HG02642 (cell line): ENCODE results near the gene PPP2R5C.

Experiments
- ATAC-seq: cut with Tn5 transposase; IDR thresholded peaks from one replicate; pipeline ENCODE4 v1.9.1; 2021; ENCODE audit warnings: mild to moderate bottlenecking; ENCODE audit not compliant: unreplicated experiment, poor library complexity

PPP2R5C gene

DNA sequence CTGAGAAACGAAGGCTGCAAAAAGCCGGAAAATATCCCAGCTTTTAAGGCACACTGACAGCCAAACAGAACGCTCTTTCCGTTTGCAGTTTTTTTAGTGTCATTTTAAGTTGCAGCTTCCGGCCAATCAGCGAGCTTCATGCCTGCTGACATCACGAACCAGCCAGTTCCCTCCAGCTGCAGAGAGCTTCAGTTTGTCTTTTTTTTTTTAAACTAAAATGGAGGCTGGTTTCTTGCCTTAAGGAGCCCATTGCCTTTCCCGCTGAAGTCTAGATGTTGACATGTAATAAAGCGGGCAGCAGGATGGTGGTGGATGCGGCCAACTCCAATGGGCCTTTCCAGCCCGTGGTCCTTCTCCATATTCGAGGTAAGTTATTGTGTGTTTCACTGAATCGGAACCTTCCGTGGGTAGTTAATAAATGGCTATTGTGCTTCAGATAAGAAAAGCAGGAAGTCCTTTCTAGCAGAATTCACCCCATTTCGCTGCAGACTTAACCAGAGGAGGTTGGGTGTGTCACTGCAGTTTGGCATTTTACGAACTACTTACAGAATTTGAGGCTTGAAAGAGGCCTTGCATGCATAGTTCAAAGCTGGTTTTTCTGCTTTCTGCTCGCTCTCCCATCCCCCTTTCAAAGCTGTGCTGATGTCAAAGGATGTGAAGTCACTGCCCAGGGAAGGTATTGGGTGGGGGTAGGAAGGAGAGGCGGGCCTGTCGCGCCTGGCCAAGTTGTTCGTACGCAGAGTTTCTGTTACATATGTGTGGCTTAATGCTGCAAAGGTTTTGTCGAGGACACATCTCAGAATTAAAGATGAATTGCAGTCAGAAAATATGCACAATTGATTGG lies 48.4 kb downstream of the PPP2R5C start:
- peak; percentile 90 for ATAC-seq

DNA sequence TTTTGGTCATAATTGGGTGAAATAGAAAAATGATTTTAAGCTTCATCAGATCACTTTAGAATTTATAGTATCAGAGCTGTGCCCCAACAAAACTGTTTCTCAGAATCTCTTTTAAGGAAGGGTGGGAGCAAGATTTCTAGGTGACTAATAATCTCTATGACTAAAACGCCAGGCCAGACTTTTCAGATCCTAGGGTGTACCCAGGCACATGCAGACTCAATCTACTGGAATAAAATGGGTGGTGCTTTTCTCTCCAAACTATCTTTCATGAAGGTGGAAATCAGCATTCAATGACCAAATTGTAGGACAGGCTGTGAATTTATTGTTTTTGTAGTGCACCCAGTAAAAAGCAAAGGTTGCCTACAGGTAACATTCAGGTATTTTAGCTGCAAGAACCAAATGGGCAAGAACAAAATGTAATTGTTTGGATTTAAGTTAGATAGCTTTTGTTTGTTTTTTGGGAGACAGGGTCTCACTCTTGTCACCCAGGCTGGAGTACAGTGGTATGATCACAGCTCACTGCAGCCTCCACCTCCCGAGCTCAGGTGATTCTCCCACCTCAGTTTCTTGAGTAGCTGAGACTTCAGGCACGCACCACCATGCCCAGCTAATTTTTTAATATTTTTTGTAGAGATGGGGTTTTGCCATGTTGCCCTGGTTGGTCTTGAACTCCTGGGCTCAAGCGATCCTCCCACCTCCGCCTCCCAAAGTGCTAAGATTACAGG lies 49.5 kb downstream of the PPP2R5C start:
- ATAC-seq = no peak

DNA sequence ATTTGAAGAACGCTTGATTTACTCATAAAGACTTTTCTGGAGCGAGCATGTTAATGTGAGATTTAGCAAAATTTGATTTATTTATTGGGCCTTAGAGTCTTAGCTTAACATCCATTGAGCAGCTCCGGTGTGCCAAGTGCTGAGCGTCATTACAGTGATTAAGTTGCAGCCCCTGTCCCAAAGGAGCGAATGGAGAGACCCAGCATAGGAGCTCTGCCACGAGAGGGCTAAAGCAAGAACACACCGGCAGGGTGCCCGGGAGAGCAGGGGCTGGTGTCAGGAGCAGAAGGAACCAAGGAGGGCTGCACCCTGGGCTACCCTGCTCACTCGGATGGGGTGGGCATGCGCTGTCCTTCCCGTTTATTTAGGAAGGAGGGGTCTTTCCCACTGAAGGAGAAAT lies 50.6 kb downstream of the PPP2R5C start:
- ATAC-seq = no peak

DNA sequence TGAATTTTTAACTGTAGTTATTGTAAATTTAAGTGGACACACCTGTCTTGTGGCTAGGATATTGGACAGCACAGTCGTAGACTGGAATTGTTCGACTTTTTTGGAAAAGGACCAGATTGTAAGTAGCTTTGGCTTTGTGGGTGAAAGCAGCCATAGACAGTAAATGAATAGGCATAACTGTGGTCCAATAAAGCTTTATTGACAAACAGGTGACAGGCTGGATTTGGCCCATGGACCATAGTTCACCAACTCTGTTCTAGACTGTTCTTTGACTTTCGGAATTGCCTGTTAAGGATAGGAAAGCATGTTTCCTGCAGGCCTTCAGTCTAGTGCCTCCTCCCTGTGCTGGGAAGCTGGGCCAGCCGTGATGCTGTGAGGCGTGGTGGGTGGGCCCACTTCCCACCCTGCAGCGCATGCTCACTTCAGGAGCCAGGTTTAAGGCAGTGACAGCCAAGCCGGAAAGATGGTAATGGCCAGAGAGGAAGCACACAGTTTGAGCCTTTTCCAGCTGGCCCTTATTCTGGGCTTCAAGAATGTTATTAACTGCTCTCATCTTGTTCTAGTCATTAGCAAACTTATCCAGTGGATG lies 51.8 kb downstream of the PPP2R5C start:
- ATAC-seq = no peak

DNA sequence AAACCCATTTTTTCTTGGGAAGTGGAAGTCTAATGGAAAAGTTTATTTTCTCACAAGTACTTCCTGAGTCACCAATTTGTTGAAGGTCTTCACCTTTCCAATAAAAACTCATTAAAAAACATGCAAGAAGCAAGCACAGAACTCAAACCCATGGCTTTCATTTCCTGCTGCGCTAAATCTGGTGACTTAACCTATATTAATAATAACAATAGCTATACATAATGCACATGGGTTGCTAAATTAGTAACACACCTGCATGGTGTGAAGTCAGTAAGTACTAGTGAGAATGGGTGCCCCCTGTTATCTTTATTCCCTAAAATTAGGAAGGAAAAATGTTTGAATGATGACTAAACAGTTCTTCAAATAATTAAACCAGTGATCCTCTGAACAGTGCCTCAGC lies 52.3 kb downstream of the PPP2R5C start:
- ATAC-seq = no peak

DNA sequence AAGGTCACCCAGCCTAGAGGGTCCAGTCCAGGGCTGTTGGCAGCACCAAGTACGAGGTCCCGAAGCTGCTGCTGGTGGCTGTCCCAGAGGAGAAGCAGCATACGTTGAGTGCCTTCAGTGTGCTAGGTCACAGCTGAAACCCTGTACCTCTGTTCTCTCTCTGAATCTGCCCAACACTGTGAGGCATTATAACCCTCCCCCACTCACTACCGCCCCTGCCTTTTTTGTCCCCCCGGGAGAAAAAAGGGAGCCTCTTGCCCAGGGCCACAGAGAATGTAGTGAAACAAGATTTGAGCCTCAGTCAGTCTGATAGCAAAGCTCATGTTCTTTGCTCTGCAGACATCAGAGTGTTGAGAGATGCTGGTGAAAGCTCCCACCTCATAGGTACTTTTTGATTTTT lies 53.4 kb downstream of the PPP2R5C start:
- ATAC-seq = no peak

DNA sequence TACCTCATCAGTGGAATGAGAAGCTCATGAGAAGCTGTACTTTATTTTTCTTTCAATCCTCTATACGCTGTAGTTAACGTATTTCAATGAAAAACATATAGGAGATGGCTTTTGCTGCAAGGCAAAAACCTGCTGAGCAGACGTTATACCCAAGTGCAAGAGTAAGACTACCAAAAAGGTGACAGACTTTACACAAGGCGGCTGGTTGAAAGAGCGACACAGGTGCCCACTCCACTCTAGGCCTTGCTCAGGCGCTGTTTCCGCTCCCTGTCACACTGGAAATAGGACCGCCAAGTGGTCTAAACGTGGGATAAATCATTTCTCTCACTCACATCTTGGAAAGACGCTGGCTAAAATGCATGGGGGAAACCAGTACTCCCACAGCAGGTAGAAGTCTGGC lies 54.5 kb downstream of the PPP2R5C start:
- no peak for ATAC-seq

DNA sequence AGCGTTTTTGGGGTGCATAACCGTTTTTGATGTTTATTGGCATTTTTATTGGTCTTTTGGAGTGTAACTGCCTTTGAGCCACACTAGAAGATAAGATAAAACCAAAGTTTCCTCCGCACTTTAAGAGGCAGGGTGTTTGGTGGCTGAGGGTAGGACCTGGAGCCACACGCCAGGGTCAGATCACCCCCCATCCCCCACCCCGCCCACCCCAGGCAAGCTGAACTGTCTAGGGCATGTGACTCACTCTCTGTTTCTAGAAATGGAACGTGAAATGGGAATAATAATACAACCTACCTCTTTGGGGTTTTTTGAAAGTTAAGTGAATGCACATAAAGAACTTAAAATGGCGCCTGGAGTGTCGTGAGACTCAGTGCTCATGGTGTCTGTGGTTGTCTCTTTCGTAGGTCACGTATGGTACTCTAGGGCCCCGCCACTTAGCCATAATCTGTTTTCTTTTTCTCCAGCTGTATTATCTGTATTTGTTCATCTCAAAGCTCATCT lies 56.0 kb downstream of the PPP2R5C start:
- no peak for ATAC-seq

DNA sequence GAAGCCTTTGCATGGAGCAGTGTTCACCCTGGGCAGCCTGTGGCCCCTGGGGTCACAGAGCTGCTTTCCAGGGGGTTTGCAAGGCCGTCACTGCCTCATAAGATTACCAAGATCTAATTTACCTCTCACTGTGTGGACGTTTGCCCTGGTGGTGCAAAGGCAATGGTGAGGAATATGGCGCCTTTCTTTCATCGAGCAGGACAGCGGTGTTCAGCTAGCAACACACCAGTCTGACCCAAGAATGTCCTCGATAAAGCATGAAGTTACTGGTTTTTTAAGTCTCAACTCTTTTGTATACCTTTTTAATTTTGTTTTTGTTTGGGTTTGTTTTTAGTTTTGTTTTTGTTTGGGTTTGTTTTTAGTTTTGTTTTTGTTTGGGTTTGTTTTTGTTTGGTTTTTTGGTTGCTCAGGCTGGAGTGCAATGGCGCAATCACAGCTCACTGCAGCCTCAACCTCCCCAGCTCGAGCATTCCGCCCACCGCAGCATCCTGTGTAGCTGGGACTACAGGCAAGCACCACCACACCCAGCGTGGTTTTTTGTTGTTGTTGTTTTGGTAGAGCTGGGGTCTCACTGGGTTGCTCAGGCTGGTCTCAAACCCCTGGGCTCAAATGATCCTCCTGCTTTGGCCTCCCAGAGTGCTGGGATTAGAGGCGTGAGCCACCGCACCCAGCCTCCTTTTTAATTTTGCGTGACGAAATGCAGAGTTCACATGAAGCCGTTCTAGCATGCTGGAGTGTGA lies 57.9 kb downstream of the PPP2R5C start:
- ATAC-seq = no peak

DNA sequence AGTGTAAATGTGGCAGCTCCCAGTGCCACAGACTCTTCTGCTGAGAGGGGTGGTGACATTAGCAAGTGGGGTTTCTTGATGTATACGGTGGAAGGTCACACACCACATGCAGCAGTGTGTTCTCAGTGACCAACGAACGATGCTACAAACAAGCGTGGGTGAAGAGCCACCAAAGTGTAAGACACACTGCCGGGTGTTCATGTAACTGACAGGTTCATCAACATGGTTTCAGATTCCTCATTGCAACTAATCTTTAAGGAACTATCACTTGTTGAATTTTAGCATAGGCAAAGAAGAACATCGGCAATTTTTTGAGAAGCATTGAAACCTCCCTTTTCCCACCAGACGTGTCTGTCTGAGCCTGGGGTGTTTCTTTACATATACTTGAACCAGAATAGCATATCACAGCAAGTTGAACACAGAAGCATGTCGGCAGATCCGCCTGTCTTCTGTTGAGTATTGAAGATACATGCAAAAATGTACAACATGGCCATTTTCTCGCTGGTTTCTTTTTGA lies 58.8 kb downstream of the PPP2R5C start:
- ATAC-seq = no peak

DNA sequence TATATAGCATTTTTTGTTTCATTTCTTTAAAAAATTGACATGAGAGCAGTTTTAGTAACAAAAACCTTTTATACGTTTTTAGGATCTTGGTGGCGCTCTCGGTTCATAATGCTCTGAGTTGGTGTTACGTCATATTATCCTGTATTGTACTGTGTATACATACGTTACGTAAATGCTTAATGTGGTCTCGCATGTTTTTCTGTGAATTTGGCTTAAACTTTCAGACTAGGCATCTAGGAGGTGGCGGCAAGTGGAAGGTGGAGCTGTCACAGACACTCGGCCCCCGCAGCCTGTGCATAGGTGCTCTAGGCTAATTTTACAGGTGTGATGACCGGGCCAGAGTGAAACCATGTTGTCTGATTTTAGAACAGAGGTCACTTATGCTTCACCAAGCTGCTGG lies 60.0 kb downstream of the PPP2R5C start:
- ATAC-seq = no peak

DNA sequence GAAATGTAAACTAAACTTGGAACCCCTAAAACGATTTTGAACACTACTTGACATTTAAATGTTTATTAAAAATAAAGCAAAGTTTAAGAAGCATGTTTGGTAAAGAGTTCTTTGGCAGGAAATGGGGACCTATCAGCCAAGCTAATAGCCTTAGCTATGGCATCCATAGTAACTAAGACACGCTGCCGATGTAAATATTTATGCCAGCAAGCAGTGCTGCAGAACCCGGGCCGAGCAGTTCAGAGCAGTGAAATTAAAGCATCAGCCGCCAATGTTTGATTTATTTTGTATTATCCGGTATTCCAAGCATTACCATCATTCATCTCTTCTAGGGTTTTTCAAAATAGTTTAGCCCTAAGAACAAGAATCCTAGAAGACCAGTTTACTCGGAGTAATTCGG lies 61.6 kb downstream of the PPP2R5C start:
- ATAC-seq = no peak

DNA sequence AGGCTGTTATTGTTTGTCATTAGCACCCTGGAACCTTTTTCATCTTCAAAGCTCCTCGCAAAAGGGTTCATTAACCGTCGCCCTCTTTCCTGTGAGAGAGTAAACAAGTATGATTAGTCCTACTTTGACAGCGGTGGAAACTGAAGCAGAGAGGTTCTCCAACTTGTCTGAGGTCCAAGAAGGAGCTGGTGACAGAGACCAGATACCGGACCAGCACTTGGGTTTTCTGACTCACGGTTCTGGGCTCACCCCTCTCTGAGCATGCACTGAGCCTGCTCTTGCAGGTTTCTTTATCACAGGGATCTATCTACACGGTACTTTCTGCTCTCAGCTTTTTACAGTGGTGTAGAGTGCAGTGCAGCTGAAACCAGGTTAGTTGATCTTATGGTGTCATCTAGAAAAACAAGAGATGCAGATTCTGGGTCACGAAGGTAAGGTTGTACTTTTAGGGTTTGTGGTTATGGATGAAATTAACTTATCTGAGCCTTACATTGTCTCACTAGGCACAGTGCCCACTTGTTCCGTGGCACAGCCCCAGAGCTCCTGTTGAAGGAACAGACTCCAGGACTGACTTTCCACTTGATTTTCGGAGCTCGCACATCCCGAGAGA lies 62.1 kb downstream of the PPP2R5C start:
- peak; percentile 51 for ATAC-seq

DNA sequence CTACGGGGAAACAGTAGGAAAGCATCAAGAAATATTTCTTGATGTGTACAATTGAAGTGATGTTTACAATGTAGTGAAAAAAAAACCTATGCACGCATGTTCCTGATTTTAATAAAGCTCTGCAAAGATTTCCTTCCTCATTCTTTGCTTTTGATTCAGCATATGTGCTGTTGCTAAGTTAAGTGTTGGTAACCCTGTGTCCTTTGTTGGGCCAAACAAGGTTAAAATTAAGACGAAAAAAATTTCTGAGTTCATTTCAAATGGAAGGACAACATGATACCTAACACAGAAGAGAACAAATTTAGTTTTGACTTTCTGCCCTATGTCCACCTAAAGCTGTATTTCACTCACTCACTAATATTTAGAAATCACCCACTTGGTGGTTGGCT lies 62.8 kb downstream of the PPP2R5C start:
- ATAC-seq = no peak

DNA sequence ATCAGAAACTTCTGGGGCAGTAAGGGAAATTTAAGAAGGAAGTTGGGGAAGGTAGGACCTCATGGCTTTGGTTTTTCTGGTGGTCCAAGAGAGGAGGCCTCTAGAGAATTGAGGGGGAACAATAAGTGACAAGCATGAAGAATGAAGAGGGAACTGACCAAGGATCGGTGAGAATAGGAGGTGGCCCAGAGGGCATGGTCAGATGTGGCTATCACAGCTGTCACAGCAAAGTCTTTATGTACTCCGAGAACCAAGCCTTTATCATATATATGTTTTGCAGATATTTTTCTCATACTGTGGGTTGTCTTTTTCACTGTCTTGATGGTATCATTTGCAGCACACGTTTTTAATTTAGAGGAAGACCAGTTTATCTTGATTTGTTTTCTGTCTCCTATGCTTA lies 64.3 kb downstream of the PPP2R5C start:
- ATAC-seq = no peak

DNA sequence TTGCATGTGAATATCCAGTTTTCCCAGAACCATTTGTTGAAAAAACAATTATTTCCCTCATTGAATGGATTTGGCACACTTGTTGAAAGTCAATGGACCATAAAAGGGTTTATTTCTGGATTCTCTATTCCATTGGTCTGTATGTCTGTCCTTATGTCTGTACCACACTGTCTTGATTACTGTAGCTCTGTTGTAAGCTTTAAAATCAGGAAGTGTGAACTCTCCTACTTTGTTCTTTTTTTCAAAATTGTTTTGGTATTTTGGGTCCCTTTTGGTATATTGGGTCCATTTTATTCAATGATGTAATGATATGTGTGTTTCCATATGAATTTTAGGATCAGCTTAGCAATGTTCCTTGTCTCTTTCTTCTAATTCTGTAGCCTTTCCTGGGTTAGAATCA lies 64.8 kb downstream of the PPP2R5C start:
- ATAC-seq = no peak

DNA sequence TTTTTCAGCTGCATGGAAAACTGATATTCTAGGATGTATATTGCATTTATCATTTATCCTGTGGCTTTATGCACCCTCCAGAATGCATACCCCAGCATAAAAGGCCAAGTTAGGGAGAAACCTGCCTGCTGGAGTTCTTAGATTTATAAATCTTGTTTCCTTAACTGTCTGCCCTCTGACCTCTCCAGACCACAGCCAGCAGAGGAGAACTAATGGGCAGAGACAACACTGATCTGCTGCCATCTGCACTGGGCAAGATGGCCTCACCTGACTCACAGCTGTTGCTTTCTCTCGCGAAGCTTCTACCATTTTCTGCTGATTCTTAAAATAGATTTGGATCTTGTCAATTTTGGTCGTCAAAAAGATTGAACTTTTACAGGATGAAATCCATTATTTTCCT lies 65.8 kb downstream of the PPP2R5C start:
- no peak for ATAC-seq

DNA sequence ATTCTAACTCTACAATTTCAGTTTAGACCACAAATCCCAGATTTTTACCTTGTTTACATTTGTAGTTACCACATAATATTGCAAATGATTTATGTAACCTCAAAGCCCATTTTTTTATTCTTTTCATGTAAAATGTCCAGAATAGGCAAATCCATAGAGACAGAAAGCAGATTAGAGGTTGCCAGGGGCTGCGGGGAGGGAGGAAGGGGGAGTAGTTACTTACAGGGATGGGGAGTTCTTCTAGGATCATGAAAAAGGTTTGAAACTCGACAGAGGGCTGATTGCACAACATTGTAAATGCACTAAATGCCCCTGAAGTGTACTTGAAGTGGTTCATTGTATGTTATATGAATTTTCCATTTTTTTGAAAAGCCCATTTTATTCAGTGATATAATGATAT lies 66.5 kb downstream of the PPP2R5C start:
- no peak for ATAC-seq

DNA sequence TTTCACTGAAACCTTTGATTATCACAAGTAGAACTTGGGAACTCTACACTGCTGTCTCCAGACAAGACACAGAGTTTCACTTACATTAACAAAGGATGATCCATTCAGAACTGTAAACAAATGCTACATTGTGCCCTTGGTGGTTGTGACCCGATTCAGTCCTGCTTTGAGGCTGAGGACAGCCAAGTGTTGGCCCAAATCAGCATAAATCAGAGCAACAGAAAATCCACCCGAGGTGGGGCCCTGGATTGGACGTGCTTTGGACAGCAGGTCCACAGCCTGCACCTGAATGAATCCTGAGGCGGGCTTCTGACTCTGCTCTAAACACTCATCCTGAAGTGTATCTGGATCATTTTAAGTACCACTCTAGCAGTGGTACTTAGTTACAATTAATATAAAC lies 68.8 kb downstream of the PPP2R5C start:
- ATAC-seq = no peak

DNA sequence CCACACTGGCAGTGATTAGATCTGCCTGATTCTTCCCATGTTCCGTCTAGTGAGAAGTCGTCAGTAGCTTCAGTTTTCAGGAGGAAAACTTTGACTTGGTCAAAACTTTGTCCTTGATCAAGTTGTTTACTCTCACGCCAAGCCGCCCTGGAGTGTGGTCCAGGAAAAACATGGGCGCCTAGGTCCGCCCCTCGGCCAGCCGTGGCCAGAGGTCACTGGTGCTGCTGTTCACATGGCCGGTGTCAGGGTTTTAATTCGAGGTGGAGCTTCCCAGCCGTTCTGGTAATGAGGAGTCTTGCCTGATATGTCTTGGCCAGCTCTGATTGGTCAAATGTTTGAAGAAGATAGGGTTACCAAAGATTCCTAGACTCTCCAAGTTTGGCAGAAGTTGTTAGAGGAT lies 71.5 kb downstream of the PPP2R5C start:
- no peak for ATAC-seq
